Measurements from ENCODE around the gene LRRC8D. TPM values are rescaled to one million over a fixed set of nuclear protein-coding genes. Genes with fewer than 3 reads are reported as not detected.

LRRC8D gene
- total RNA-seq, 2 donors from 2014 or later, result 8.5 to 49.6 TPM

DNA sequence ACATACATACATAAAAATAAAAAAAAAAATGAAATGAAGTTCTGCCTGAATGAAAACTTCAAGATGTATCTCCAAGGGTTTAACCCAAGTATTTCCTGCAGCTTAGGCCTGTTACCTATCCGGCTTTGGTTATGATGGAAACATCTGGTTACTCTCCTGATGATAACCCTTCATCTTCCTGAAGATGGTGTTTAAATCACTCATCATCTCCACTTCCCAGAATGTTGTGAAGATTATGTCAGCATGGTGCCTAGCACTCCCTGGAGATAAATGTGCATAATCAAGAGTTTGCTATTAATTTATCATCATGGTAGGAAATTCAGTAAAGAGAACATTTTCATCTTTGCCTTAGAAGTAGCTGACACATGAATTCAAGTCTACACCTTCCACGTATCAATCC lies 121.2 kb downstream of the LRRC8D start:
- intact Hi-C loops (cut with DNase I), result no loop called here
- Histone ChIP-seq H3K9me3 (no peaks in the 10 kb centered on the region), H3K36me3 (no peaks in the 10 kb centered on the region), H3K4me3 (no peak overlapping the region), H3K27me3 (replicated peaks; ENCODE audit: insufficient read depth) (no peaks in the 10 kb centered on the region), H3K4me1 (replicated peaks) (no peaks in the 10 kb centered on the region), H3K27ac (no peak overlapping the region)
- 97% methylated on average over 2 of the region's 2 CpGs for WGBS
- DNase-seq (ENCODE audit: low spot score), result no peak
- TF ChIP-seq, protein P1, sequence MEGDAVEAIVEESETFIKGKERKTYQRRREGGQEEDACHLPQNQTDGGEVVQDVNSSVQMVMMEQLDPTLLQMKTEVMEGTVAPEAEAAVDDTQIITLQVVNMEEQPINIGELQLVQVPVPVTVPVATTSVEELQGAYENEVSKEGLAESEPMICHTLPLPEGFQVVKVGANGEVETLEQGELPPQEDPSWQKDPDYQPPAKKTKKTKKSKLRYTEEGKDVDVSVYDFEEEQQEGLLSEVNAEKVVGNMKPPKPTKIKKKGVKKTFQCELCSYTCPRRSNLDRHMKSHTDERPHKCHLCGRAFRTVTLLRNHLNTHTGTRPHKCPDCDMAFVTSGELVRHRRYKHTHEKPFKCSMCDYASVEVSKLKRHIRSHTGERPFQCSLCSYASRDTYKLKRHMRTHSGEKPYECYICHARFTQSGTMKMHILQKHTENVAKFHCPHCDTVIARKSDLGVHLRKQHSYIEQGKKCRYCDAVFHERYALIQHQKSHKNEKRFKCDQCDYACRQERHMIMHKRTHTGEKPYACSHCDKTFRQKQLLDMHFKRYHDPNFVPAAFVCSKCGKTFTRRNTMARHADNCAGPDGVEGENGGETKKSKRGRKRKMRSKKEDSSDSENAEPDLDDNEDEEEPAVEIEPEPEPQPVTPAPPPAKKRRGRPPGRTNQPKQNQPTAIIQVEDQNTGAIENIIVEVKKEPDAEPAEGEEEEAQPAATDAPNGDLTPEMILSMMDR (IDR thresholded peaks at IDR 0.05), result no peak
- TF ChIP-seq POLR2AphosphoS5 (IDR thresholded peaks at IDR 0.05) (no peak), POLR2A (IDR thresholded peaks at IDR 0.05) (no peak)

DNA sequence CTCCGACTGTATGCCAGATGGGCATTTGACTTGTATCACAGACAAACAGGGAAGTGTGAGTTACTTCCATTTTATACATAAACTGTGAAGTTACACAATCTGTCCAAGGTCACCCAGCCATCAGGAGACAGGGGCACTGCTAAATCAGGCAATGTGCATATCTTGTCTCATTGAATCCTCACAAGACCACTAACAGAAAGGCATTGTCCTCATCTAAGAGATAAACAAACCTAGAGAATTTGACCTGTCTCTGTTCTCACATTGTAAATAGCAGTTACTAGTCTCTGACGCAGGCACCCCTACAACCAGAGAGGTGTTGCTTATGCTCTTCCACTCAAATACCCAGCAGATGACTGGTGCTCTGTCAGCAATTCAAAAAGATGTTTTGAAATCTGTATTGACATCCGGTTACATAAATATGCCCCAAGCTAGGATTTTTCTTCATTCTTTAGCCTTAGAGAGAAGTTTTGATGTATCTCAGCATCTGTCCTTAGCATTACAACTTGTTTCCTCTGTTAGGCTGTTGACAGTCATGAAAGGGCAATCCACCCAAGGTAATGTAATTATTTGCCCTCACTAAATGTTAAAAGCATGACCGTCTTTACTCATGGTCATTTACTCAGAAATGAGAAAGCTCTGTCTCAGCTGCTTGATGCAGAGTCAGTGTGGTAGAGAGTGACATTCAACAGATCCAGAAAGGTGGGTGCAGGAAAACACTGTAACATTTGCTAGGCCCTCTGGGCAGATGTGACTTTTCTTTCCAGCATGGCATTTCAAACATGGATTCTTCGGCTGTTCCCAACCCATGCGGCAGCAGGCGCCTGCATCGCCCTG lies 122.2 kb downstream of the LRRC8D start:
- Histone ChIP-seq H3K27me3 (replicated peaks; ENCODE audit: insufficient read depth) (no peaks in the 10 kb centered on the region), H3K9me3 (no peaks in the 10 kb centered on the region), H3K36me3 (no peaks in the 10 kb centered on the region), H3K27ac (no peak overlapping the region), H3K4me3 (no peak overlapping the region), H3K4me1 (replicated peaks) (no peaks in the 10 kb centered on the region)
- DNase-seq (ENCODE audit: low spot score), result no peak
- intact Hi-C loops (cut with DNase I), result no loop called here
- TF ChIP-seq POLR2A (IDR thresholded peaks at IDR 0.05), result no peak
- TF ChIP-seq, protein P1 (IDR thresholded peaks at IDR 0.05), result no peak
- TF ChIP-seq POLR2AphosphoS5 (IDR thresholded peaks at IDR 0.05), result no peak
- WGBS, result 66% methylated on average over 8 of the region's 8 CpGs

DNA sequence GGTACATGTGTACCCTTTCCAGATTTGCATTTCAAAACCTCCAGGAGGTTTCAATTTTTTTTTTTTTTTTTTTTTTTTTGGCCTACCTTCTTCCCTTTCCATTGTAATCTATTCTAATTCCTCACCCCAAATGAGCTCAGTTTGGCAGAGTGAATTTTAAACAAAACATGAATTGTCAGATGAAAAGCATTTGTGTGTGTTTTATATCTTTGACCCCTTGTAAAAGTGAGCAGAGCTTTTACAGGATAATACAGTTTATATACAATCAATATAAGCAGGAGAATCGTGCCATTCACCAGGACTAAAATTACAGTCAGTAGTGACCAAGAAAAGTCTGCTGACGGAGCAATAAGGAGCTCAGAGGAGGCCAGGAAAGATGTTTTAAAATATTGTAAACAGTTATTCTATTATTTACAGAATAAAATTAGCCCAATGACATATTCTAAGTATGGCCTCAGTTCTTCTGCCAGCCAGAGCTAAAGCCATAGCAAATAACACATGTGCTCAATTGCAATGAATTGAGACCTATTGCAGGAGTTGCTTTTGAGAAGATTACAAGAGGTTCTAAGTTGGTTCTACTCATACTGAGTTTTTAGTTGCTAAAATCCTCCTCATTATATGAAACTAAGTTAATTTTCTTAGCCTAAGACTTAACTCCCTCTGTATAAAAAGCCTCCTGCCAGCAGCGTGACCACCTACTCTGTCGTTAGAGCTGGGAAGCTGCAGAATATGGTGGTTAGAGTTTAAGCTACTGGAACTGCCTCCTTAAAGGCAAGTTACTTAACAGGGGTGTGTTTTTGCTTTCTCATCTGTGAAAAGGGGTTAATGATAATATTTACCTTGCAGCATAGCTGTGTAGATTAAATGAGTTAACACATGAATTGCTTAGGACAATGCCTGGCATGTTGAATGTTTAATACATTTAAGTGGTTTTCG lies 123.3 kb downstream of the LRRC8D start:
- Histone ChIP-seq H3K9me3 (no peaks in the 10 kb centered on the region), H3K4me1 (replicated peaks) (no peaks in the 10 kb centered on the region), H3K27ac (no peak overlapping the region), H3K27me3 (replicated peaks; ENCODE audit: insufficient read depth) (no peaks in the 10 kb centered on the region), H3K36me3 (no peaks in the 10 kb centered on the region), H3K4me3 (no peak overlapping the region)
- 36% methylated on average over 5 of the region's 5 CpGs for WGBS
- no peak for DNase-seq (ENCODE audit: low spot score)
- TF ChIP-seq POLR2A (IDR thresholded peaks at IDR 0.05) (no peak), POLR2AphosphoS5 (IDR thresholded peaks at IDR 0.05) (no peak)
- TF ChIP-seq, protein P1 (IDR thresholded peaks at IDR 0.05), result no peak
- intact Hi-C loops (cut with DNase I), result no loop called here

DNA sequence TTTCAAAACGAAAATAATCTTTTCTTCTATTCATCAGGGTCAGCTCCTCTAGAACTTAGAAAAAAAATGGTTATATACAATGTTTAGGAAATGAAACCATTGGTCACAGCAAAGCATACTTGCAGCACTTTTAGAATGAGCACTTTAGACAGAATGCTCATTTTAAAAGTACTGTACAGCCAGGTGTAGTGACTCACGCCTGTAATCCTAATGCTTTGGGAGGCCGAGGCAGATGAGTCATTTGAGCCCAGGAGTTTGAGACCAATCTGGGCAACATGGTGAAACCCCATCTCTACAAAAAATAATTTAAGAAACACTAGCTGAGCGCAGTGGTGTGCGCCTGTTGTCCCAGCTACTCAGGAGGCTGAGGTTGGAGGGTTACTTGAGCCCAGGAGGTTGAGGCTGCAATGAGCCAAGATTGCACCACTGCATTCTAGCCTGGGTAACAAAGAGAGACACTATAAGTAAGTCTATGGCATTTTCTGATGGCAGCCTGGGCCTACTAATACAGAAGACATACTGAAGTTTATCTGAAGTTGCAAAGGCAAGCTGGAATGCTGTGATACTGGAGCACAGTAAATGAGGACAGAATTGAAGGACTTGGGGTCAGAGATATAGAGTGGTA lies 125.1 kb downstream of the LRRC8D start:
- intact Hi-C loops (cut with DNase I), result no loop called here
- Histone ChIP-seq H3K36me3 (no peaks in the 10 kb centered on the region), H3K4me3 (no peak overlapping the region), H3K4me1 (replicated peaks) (no peaks in the 10 kb centered on the region), H3K27me3 (replicated peaks; ENCODE audit: insufficient read depth) (no peaks in the 10 kb centered on the region), H3K9me3 (no peaks in the 10 kb centered on the region), H3K27ac (no peak overlapping the region)
- DNase-seq (ENCODE audit: low spot score), result no peak
- WGBS, result 96% methylated on average over 5 of the region's 5 CpGs
- no peak for TF ChIP-seq POLR2AphosphoS5 (IDR thresholded peaks at IDR 0.05)
- TF ChIP-seq, protein P1 (IDR thresholded peaks at IDR 0.05), result no peak
- TF ChIP-seq POLR2A (IDR thresholded peaks at IDR 0.05), result no peak
